Adrenal gland (tissue), 5 donors: ENCODE data around the gene RAB40C.

Experiments
- CTCF ChIP-seq, 6 experiments: fragments of 450-650 bp in 4 of 6; fragments of 200-600 bp in 2 of 6; sonication (generic) in 1 of 6; IDR thresholded peaks; 1 replicate in 5 of 6; 2 replicates in 1 of 6; pipeline versions ENCODE4 v1.5.1 to v1.8.0; 2016 to 2021; ENCODE audit warnings: antibody characterized with exemption in 6 of 6, mild to moderate bottlenecking in 2 of 6, moderate library complexity in 1 of 6
- POLR2A ChIP-seq, 2 donors: fragments of 450-650 bp; IDR thresholded peaks; one replicate each; pipeline ENCODE4 v1.6.1; 2017; ENCODE audit warnings: antibody characterized with exemption in 2 of 2, mild to moderate bottlenecking in 2 of 2, moderate library complexity in 1 of 2
- donor health status: DM: no; HTN: no; CAD: no.

DNA sequence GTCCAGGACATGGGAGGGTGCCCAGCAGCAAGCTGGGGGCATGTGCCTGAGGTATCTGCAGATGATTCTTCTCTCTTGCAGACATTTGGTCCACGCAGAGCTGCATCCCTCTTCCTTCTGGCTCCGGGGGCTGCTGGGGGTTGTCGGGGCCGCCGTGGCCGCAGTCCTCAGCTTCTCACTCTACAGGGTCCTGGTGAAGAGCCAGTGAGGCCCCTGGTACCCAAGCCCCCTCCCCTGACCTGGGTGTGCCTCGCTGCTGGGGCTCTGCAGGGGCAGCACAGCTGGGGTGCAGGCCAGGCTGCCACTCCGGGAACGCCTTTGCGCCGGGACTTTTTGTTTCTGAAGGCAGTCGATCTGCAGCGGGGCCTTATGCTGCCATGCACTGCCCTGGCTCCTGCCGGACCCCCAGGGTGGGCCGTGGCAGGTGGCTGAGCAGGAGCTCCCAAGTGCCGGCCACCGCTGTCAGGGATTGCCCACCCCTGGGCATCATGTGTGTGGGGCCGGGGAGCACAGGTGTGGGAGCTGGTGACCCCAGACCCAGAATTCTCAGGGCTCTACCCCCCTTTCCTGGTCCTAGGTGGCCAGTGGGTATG is 83.6 kb downstream of the RAB40C start:
- TF ChIP-seq CTCF (IDR thresholded peaks at IDR 0.05) (no peak), POLR2A (IDR thresholded peaks at IDR 0.05) (no peak)
